Measurements from ENCODE around the gene CEP170.
A peak's percentile ranks its signal among the peaks of the same experiment; 100 is the strongest.

Gene CEP170

DNA sequence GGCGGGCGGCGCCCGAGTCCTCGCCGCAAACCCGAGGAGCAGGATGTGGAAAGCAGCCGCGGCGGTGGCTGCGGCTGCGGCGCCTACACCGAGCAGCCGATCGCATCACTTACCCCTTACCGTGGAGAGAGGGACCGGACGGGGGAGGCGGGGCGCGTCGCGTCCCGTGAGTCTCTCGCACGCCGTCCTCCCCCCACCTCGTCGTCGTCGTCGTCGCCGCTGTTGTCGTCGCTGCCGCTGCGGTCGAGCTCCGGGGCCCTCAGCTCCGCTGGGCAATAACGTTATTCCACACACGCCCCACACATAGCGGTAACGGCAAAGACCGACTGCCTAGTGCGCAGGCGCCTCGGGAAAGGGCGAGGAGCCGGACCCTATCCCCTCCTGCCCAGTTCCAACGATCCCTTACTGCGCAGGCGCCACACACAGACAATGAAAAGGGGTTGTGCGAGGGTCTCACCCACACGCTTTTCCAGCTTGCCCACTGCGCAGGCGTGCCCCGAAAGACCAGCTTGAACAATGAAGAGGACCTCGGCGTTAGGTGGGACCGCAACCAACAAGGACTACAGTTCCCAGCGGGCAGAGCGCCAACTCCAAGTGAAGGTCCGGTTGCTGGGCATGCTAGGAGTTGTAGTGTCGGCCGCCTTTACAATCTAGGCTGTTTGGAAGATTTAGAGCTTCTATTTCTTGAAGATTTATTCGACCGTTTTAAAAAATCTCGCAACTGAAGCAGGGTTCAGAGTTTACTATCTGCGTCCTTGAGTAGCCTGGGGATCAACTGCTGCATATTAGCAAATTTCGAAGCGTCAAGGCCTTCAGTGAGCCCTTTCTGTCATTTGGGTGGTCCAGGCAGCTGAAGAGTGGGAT lies at the start of gene CEP170:
Gene CEP170, minus strand, starts transcription at position 355 of the 864 bp plus-strand sequence. CDS start 30,001 bp downstream, outside the sequence.
- DNase-seq (ENCODE audit: low spot score) = peak; percentile 98

DNA sequence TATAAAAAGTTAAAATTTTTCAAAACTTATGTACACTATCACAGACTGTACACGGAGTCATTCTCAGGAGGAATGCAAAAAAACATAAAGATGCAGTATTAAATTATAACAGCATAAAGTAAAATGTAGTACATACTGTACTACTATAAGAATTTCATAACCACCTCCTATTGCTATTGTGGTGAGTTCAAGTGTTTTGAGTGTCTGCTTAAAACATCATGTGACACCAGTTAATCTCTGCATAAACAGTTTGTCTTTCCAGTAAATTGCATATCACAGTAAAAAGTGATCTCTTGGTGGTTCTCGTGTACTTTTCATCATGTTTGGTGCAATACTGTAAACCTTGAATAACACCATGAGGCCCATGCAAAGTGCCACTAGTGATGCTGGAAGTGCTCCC lies 46.0 kb upstream of the CEP170 start:
- DNase-seq (ENCODE audit: low spot score) = no peak

DNA sequence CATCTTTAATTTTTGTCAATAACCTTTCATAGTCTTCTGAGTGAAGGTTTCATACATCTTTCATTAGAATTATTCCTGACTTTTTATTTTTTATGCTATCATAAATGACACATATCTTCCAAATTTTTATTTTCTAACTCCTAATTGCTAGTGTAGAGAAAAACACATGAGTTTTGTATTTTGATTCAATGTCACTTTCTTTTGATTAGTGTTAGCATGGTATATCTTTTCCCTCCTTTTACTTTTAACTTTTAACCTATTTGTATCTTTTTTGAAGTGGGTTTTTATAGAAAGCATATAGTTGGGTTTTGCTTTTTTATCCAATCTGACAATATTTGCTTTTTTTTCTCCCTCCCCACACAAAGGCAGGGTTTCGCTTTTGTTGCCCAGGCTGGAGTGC lies 44.0 kb upstream of the CEP170 start:
- no peak for DNase-seq (ENCODE audit: low spot score)

DNA sequence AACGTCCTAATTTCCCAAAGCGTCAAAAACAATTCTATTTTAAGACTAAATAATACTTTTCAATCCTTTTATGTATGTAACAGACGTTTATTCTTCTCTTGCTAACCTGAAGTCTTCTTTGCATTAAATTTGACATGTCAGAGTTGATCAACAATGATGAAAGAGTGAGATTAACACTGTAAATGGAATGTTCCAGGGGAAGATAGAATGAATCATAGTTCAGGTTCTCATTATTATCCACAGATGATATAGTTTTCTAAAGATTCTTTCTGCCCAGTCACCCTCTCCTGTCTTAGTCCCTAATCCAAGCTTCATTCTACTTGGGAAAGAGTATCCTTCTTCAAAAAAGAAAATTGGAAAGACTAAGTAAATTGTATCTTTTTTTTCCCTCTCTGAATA lies 39.6 kb upstream of the CEP170 start:
- DNase-seq (ENCODE audit: low spot score) = no peak

DNA sequence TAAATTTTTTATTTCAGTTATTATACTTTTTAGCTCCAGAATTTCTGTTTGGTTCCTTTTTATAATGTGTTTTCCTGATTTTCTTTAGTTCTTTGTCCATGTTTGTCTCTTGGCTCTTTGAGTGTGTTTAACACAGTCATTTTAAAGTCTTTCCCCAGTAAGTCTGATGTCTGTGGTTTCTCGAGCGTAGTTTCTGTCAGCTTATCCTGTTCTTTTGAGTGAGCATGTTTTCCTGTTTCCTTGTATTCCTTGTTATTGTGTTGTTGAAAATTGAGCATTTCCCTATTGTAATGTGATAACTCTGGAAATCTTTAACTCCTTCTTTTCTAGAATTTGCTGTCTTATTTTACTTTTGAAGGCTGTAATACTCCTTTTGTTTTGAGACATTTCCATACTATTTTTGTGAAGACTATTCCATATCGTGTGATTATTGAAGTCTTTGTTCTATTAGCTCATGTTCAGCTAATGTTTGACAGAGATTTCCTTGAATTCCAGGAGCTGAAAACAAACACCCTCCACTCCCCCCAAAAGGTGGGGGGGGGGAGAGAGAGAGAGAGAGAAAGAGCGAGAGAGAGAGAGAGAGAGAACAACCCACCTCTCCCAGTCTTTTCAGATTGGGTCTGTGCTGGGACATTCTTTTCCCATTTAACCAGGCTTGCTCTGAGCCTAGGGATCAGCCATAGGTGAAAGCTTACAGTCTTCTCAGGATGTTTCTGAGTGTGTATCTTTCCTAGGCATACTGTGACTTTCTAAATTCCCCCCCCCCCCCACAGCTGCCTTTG lies 39.1 kb upstream of the CEP170 start:
- no peak for DNase-seq (ENCODE audit: low spot score)

DNA sequence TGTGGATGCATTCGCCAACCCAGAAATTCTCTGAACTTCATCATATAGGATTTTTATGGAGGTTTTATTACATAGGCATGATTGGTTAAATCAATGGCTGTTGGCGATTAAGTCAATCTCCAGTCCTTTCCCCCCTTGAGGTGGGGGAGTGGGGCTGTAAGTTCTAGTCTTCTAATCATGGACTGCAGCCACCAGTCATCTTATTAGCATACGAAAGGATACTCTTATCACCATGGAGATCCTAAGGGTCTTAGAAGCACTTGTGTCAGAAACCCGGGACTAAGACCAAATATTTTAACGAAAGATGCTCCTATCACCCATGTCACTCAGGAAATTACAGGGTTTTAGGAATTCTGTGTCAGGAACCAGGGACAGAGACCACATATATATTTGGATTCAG lies 37.0 kb upstream of the CEP170 start:
- no peak for DNase-seq (ENCODE audit: low spot score)

DNA sequence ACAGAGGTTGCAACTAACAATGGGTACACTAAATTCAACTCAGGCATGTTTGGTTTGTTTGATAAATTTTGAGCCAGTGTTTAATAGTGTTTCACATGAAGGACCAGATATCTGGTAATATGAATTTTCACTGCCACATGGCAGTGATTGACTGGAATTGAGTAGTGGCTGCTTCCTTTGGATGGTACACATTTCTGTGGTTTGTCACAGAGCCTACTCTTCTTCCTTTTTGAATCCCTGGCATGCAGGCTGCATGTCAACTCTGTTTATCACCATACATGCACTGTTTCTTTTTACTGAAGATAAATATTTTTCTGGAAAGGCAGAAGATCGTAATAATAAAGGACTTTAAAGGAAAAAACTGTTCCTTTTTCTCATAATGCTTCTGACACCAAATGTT lies 36.2 kb upstream of the CEP170 start:
- no peak for DNase-seq (ENCODE audit: low spot score)

DNA sequence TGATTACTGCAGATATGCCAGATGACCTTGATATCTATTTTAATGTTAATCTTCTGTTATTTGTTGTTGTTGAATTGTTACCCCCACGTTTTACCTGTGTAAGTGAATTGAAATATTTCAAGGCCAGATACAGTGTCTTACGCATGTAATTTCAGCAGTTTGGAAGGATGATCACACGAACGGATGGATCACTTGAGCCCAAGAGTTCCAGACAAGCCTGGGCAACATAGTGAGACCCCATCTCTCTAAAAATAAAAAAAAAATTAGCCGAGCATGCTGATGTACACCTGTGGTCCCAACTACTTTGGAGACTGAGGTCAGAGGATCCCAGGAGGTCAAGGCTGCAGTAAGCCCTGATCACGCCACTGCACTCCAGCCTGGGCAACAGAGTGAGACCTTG lies 33.0 kb upstream of the CEP170 start:
- no peak for DNase-seq (ENCODE audit: low spot score)

DNA sequence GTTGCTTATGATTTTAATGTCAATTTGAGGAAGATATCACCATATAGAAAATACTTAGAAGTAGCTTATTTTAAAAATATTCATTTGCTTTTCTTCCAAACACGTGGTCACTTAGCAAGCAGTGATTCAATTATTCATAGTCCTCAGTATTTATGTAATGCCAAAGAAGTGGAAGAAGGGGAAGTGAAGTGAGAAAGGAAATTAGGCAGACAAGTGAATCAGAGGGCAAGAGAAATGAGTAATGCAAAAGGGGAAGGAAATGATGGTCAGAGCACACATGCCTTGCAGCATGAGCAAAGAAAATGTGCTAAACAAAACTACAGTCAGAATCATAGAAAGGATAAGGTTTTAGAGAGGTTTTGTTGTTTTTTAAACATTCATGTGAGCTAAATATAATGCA lies 32.6 kb upstream of the CEP170 start:
- no peak for DNase-seq (ENCODE audit: low spot score)

DNA sequence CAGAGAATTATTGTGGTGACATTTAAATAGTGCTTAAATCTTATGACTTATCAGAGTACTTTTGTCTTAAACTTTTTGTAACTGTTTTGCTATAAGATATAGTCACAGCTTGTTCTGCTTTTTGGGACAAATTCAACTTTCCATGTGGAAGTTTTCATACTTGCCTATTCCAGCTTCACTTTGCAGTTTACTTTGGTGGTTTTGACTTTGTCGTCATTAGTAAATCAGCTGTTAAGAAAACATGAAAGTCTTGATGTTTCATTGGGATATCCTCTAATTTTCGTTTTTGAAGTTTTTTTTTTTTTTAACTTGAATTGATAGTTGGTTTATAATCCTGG lies 32.0 kb upstream of the CEP170 start:
- DNase-seq (ENCODE audit: low spot score) = no peak

DNA sequence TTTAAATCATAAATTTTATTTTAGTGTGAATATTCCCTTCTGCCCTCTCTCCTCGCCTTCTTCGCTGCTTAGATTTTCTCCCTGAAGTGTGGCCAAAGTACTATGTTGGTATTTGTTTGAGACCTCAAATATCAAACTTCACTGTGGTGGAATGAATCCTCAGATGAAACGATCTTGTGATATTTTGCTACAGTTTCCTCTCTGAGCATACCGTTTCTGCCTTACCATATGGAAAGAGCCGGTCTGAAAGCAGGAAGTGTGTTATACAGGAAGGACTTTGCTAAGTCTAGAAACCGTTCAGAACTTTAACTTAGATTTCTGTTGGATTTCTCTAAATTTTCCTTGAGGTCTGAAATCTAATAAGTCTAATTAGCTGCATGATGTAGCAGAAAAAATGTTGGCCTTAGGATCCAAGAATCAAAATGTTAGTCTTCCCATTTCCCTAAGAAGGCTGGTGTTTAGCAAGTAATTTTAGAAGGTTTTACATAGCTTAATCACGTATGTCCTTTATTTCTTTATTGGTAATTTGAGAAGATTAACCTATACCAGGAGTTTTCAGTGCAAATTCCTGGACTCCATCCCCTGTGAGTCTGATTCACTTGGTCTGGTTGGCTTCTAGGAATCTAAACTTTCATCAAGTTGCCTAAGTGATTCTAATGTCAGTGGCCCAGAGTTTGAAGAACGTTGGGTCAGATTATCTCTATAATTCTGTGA lies 31.5 kb upstream of the CEP170 start:
- no peak for DNase-seq (ENCODE audit: low spot score)

DNA sequence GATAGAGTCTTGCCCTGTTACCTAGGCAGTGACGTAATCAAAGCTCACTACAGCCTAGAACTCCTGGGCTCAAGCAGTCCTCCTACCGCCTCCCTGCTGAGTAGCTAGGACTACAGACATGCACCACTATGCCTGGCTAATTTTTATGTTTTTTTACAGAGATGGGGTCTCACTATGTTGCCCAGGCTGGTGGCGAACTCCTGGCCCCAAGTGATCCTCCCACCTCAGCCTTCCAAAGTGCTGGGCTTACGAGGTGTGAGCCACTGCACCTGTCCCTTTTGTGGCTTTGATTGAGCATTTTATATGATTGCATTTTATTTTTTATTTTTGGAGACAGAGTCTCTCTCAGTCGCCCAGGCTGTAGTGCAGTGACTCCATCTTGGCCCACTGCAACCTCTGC lies 26.6 kb upstream of the CEP170 start:
- no peak for DNase-seq (ENCODE audit: low spot score)

DNA sequence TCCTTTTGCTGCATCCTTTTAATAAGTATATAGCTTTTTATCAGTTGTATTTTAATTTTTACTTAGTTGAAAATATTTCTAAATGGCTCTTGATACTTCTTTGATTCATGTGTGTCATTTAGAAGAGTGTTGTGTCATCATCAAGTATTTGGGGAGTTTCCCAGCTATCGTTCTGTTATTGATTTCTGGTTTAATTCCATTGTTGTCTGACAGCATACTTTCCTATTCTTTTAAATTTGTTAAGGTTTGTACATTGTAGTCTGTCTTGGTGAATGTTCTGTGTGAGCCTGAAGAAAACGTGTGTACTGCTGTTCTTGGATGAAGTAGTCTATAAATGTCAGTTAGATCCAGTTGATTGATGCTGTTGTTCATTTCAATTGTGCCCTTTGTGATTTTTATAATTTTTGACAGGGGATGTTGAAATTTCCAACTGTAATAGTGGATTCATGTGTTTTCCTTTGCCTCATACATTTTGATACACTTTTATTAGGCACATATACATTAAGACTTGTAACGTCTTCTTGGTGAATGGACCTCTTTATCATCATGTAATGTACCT lies 25.6 kb upstream of the CEP170 start:
- no peak for DNase-seq (ENCODE audit: low spot score)

DNA sequence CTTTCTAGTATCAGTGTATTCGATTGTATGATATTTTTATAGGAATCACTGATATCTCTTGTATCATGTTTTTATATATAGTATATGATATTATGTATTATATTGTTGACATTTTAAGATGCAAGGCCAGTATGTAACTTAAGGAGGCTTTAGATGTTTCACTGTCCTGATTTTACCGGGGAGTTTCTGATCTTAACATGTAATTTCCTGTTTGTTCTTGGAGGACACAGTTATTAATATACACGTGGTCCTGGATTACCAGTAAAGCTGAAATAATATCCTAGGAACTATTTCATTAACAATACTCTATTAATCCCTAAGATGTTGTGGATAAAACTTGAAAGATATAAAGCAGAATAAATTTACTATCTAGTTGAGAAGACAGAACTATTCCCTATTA lies 20.2 kb upstream of the CEP170 start:
- DNase-seq (ENCODE audit: low spot score) = no peak

DNA sequence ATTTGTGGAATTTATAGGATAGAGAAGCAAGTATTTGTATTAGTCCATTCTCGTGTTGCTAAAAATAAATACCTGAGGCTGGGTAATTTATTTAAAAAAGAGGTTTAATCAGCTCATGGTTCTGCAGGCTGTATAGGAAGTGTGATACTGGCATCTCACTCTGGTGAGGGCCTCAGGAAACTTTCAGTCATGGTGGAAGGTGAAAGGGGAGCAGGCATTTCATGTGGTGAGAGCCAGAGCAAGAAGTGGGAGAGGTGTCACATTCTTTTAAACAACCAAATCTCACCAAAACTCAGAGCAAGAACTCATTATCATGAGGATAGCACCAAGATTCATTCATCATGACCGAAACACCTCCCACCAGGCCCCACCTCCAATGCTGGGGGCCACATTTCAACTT lies 18.9 kb upstream of the CEP170 start:
- DNase-seq (ENCODE audit: low spot score) = no peak

DNA sequence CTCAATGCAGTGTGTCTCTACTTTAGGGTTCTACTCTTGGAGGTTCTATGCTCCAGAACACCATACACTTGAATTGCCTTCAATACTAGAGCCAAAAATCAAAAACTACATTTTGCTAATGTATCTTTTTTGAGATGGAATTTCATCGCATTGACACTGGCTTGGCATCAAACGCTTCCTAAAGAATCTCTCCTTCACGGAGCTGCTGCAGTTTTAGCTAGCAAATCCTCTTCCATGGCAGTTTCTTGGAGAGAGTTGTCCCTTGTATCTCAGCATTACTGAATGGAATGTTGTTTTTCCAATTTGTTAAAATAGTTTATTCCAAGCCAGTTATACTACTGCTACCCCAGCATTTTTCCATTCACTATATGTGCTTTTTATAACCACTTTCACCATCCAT lies 18.4 kb upstream of the CEP170 start:
- no peak for DNase-seq (ENCODE audit: low spot score)

DNA sequence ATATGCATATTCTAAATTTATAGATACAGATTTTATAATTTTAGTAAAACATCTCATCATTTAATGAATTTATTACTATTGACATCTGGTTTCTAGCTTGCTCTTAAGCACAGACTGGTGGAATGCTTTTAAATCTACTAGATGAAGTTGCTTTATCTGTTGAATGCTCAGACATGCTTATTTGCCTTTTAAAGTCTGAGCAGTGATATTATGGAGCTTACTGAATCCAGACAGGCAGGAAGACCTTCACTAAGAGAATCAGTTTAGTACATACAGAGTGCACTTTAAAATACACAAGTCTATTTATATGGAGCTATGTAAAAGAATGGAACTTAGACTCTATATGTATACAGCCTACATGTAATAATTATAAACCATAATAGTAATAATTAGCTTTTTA lies 17.3 kb upstream of the CEP170 start:
- DNase-seq (ENCODE audit: low spot score) = no peak

DNA sequence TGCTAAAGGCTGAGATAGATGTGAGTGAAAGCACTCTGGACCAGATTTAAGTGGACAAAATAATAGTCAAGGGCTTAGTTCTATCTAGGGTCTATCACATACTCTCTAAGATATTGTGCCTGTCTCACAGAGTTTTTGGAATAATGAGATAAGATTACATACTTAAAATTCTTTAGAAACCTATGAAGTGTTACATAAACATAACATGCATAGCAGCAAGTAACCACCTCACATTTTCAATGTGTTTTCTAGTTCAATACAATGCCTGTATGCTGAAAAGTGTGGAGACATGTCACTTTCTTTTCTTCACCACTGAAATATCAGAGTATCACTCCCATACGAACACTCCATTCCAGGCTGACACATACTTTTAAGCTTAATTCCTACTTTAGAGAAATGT lies 16.9 kb upstream of the CEP170 start:
- DNase-seq (ENCODE audit: low spot score) = no peak

DNA sequence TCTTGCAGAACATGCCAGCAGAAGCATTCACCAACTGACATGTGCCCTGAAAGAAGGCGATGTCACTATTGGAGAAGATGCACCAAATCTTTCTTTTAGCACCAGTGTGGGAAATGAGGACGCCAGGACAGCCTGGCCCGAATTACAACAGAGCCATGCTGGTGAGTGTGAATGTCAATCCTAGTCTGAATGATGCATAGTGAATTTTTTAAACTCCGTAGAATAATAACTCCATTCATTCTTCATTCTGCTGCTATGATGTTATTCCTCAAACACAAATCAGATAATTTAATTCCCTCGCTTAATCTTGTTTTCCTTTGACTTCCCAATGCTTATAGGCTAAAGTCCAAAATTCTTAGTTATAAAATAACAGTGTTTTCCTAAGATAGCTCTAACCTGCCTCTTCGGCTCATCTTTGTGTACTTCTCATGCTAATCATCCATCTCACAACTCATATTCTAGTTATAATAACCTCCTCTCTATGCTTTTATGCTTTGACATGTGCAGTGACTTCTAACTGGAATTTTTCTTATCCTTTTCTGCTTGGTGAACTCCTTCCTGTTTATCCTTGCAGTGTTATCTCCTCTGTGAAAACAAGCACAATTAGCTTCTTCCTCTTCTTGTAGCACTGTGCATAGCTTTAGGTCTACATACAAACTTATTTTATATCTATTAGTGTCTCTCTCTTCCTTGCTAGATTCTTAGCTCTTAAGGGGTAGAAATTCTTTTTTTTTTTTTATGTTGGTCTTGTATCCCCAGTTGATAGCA lies 15.2 kb upstream of the CEP170 start:
- no peak for DNase-seq (ENCODE audit: low spot score)

DNA sequence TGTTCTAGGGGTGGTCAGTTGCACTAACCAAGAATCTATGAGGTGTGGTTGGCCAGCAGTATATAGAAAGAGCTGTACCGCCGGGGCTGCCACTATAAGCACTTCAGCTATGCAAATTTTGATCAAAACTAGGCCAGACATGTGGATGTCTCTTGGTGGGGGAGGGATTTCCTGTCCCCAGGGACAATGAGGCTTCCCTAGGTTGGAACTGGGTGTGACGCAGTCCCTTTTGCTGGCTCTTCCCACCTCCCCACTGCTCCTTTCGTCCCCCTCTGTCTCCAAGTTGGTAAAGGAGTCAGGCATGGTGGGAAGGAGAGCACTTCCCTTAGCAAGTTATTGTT lies 14.3 kb upstream of the CEP170 start:
- DNase-seq (ENCODE audit: low spot score) = no peak

DNA sequence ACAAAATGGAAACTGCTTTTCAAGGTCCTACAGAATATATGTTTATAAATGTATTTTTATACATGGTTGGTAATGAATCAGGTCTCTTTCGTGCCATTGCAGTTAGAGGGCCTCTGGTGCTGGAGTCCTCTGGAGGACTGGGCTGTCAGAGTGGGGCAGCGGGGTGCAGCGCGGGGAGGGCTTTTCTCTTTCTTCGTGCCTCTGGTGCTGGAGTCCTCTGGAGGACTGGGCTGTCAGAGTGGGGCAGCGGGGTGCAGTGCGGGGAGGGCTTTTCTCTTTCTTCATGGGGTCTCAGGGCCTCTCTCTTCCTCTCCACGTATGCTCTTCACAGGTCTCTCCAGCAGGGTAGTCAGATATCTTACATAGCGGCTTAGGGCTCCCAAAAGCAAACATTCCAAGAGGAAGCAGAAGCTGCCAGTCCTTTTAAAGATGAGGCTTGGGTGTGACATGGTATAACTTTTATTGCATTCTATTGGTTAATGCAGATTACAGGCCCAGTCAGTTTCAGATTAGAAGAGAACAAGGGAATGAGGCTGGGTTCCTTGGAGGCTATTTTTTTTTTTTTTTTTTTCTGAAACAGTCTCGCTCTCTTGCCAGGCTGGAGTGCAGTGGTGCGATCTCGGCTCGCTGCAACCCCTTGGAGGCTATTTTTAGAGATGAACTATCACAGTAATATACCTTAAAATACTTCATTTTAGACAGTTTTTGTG lies 13.8 kb upstream of the CEP170 start:
- no peak for DNase-seq (ENCODE audit: low spot score)
